GM19467 (cell line): ENCODE results near the gene RTP1.
"Not testable (repeated sequence)": the region's sequence is repeated elsewhere in the genome, so short reads cannot be mapped to it uniquely, and the experiment has no call there.

Experiments
- ATAC-seq: cut with Tn5 transposase; IDR thresholded peaks from one replicate; pipeline ENCODE4 v1.9.1; 2021; ENCODE audit warnings: mild to moderate bottlenecking, moderate library complexity; ENCODE audit not compliant: unreplicated experiment

The RTP1 gene, protein sequence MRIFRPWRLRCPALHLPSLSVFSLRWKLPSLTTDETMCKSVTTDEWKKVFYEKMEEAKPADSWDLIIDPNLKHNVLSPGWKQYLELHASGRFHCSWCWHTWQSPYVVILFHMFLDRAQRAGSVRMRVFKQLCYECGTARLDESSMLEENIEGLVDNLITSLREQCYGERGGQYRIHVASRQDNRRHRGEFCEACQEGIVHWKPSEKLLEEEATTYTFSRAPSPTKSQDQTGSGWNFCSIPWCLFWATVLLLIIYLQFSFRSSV

DNA sequence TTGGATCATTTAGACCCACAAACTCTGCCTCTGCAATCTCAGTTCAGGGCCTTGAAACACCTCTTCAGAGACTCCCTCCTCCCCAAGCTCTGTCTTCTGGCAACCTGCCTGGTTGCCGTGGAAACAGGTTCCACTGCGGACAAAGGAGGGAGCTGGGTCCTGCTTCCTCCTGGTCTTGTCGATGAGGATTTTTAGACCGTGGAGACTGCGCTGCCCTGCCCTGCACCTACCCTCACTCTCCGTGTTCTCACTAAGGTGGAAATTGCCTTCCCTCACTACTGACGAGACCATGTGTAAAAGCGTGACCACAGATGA is at the start of gene RTP1:
TSS of gene RTP1 (plus strand) at position 152 of the 315 bp plus-strand sequence. CDS start at position 182, 30 bp downstream.
- no peak for ATAC-seq

DNA sequence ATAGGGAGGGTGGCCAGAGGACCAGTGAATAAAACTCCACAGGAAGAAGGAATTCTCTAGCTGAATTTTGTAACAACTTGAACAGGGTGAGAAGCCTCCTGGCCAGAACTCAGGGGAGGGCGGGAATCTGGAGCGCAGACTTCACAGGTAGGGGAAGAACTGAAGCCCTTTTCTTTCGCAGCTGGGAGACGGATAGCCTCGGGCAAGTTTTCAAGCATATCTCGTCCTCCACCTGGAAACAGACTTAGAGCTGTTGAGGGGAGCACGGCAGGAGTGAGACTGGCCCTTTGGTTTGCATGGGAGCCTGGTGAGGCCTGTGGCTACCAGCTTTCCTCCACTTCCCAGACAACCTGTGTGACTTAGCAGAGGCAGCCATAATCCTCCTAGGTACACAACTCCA is 47.1 kb upstream of the RTP1 start:
- ATAC-seq: no peak

DNA sequence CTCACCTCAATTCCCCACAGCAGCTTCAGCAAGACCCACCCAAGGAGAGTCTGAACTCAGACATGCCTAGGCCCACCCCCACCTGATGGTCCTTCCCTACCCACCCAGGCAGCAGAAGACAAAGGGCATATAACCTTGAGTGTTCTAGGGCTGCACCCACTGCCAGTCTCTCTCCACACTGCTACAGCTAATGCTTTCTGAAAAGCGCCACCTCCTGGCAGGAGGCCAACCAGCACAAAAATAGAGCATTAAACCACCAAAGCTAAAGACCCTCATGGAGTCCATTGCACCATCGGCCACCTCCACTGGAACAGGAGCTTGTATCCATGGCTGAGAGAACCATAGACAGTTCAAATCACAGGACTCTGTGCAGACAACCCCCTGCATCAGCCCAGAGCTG is 46.7 kb upstream of the RTP1 start:
- ATAC-seq: no peak

GRCh38 chr3:187161556-187161955 is 35.7 kb upstream of the RTP1 start:
- ATAC-seq: no peak

- no peak for ATAC-seq
These were observed 34.9 kb upstream of the RTP1 start for GRCh38 chr3:187162265-187162953.

DNA sequence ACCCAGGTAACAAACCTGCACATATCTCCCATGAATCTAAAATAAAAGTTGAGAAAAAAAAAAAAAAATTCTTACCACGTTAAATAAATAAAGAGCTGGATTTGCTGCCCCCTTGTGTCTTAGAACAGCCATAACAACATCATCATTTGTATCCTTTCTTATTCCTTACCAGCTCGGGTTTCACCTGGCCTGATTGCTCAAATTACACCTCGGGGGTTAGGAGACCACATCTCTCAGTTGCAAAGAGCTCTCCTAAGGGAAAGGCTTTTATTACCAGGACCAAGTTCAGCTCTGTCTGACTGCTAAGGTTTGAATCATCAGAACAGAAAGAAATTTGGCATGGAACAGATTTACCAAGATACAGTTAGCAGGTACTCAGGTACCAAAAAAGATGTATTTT is 32.1 kb upstream of the RTP1 start:
- ATAC-seq: no peak

GRCh38 chr3:187166750-187167149 is 30.5 kb upstream of the RTP1 start:
- no peak for ATAC-seq

DNA sequence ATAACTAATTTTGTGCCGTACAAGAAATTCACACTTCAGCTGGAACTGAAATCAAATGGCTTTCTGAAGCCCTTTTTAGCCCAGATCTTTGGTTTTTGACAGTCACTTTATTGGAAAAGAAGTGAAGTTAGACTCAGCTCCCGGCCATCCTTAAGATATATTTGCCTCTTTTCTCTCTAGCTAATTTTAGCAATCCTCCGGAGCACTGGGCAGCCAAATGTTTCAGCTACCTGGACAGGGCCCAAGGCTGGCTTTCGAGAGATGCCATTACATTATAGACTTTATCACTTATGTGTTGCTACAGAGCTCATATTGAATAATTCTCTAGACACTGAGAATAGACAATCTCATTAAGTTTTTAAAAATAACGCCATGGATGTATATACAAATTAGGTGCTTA is 29.5 kb upstream of the RTP1 start:
- ATAC-seq: no peak

DNA sequence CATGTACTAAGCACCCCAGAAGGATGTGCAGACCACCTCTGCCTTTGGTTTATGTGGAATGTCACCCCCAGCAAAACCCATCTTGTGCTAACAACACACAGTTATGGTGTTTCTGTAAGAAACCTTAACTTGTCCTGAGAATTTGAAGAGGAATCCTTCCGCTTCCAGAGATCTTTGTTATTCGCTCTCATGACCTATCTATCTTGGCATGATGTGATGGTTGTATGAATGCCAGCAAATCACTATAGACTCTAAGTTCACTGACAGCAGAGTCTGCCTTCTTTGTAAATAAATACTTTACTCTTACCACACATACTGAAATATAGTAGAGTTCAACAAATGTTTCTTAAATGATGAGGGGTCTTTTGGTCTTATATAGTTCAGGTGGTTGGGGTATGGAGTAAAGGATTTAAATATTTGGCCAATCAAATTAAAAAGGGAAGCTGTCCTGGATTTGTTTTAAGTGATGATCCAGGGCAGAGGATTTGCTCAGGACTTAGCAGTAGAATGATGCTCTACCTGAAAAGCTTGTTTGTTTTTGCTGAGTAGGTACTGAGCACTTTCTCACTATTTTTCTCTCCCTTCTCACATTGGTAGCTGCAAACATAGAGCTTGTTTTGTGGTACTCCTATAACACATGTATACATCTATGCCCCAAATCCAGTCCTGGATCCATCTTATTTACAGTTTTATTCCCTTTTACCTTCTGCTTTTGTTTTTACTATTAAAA is 27.9 kb upstream of the RTP1 start:
- ATAC-seq: no peak

GRCh38 chr3:187170911-187171310 is 26.4 kb upstream of the RTP1 start:
- not testable (repeated sequence) for ATAC-seq

GRCh38 chr3:187172929-187173328 is 24.4 kb upstream of the RTP1 start:
- no peak for ATAC-seq

DNA sequence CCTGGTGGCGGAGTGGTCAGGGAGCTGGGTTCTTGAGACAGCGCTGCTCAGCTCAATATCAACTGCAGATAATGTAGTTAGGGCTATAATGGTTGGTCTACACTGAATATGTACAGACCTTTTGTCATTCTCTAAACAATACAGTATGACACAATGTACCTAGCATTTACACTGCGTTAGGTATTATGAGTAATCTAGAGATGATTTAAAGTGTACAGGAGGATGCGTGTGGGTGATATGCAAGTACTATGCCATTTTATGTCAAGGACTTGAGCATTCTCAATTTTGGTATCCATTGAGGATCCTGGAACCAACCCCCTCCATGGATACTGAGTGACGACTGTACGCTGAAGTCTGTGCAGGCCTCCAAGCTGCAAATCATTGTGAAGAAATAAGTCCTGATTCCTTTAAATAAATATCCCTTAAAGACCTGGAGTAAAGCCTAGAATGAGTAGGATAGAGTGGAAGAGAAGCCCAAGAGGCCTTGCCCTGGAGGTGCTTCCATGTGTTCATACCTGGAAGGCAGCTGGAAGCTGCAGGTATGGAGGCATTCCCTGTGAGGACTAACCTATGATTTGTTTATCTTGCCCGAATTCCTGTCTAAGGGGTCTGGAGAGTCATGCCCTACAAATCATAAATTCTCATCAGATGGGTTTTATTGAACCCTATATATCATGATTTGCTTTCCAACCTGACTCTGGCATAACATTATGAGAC is 15.7 kb upstream of the RTP1 start:
- no peak for ATAC-seq

GRCh38 chr3:187183210-187183862 is 13.9 kb upstream of the RTP1 start:
- ATAC-seq: no peak

GRCh38 chr3:187183903-187184302 is 13.4 kb upstream of the RTP1 start:
- ATAC-seq: no peak

DNA sequence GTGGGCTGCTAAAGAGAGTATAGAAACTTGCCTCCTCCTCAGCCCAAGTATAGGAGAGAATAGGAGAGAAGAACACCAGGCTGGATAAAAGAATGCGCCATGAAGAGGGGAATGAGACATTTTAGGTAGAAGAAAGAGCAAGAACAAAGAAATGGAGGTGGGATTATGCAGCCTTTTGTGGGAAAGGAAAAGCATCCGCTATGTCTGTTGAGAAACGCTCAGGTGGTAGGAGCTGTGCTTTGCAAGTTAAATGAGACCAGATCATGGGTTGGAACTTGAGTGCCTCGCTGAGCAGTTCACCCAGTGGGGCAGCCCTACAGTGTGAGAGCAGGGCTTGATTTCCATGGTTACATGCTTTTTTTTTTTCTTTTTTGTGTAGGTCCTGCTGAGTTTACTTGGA is 11.5 kb upstream of the RTP1 start:
- ATAC-seq: no peak

- no peak for ATAC-seq
These were observed 10.9 kb upstream of the RTP1 start for GRCh38 chr3:187186375-187186774.

DNA sequence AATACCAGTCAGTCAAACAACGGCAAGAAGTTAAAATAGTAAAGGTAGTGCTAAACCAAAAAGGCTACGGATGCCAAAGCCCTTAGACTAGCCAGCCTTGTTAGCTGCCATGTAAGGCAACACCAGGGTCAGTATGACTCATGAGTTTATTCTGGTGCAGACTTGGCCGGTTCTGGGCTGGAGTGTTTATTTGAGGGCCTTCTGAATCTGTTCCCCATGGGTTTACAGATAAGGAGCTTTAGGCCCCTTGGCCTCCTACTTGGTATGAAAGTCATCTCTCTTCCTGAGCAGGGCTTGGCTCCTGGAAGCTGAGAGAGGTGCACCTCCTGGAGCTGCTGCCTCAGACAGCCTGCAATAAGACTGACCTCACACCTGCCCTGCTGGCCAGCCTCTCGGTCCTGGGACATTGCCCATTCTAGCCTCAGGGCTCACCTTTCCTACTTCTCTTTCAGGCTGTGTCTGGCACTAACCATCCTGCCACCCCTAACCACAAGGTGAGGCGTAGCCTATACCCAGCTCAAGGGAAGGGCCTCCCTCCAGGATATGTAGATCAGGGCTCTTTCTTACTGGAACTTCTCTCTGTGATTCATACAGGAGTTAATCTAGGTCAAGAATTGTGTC is 10.4 kb upstream of the RTP1 start:
- no peak for ATAC-seq

GRCh38 chr3:187188931-187189330 is 8.4 kb upstream of the RTP1 start:
- ATAC-seq: no peak

- ATAC-seq: no peak
These were observed 6.0 kb upstream of the RTP1 start for GRCh38 chr3:187191271-187191670.

DNA sequence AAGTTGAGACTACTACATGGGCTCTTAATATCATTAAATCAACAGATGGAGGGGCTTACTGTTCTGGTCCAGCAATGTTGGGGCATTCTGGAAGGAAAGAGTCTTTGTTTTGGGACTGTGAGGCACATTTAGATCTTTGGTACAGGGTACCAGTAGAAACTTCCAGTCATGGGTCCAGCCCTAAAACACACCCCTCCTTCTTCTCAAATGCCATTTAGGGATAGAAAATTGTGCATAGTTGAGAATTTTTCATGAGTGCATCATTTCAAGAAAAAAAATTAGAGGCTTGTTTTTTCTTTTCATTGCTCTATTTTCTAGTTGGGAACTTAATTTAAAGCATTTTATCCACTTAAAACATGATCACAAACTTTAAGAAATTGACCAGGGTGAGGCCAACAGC is 4.1 kb upstream of the RTP1 start:
- ATAC-seq: no peak
